ENCODE measurements around the gene FBXO42. TPM values are rescaled to one million over a fixed set of nuclear protein-coding genes. Genes with fewer than 3 reads are reported as not detected.

Gene FBXO42
- total and polyA plus RNA-seq, 2 of the 13 experiments (the other 11 are each of a cell fraction or from before 2014, with no cell fraction given), result 7.6 to 17.5 TPM

- TF ChIP-seq CSRNP1 (CRISPR knock-in tag; IDR thresholded peaks at IDR 0.05) (peak; percentile 79; the same call in 1 of the 2 replicates), ATF2 (CRISPR knock-in tag; IDR thresholded peaks at IDR 0.05) (peak; percentile 61), MXI1 (IDR thresholded peaks at IDR 0.05; ENCODE audit: borderline replicate concordance, low read depth, low read length) (peak; percentile 57; the same call in 1 of the 3 replicates), ZNF275 (CRISPR knock-in tag; IDR thresholded peaks at IDR 0.05; ENCODE audit: borderline replicate concordance) (0 out of 2 replicates have a peak, but pooled peaks have one; percentile 31), IKZF5 (CRISPR knock-in tag; IDR thresholded peaks at IDR 0.05) (peak; percentile 65; the same call in 1 of the 2 replicates), ZFAT (CRISPR knock-in tag; conservative IDR thresholded peaks at IDR 0.05) (0 out of 2 replicates have a peak, but pooled peaks have one; percentile 45), NR2F1 (CRISPR knock-in tag; IDR thresholded peaks at IDR 0.05) (no peak), PRMT3 (CRISPR knock-in tag; IDR thresholded peaks at IDR 0.05; ENCODE audit: borderline replicate concordance, low read depth) (no peak), ZNF577 (CRISPR knock-in tag; IDR thresholded peaks at IDR 0.05; ENCODE audit: borderline replicate concordance, low read depth) (peak; percentile 40; the same call in 1 of the 2 replicates), ZNF34 (CRISPR knock-in tag; IDR thresholded peaks at IDR 0.05; ENCODE audit: borderline replicate concordance) (peak; percentile 95), ZBTB7A (CRISPR knock-in tag; IDR thresholded peaks at IDR 0.05) (peak; percentile 15; the same call in 1 of the 2 replicates), TSC22D2 (CRISPR knock-in tag; IDR thresholded peaks at IDR 0.05; ENCODE audit: borderline replicate concordance) (peak; percentile 23; the same call in 1 of the 2 replicates), SCMH1 (CRISPR knock-in tag; IDR thresholded peaks at IDR 0.05; ENCODE audit: borderline replicate concordance) (no peak), ZNF749 (CRISPR knock-in tag; IDR thresholded peaks at IDR 0.05; ENCODE audit: borderline replicate concordance) (peak; percentile 72; the same call in 1 of the 2 replicates), ZEB1 (IDR thresholded peaks at IDR 0.05; ENCODE audit: insufficient replicate concordance, low read depth) (no peak), GTF3A (CRISPR knock-in tag; conservative IDR thresholded peaks at IDR 0.05) (0 out of 2 replicates have a peak, but pooled peaks have one; percentile 1), PAXIP1 (CRISPR knock-in tag; conservative IDR thresholded peaks at IDR 0.05) (peak; percentile 45; the same call in 1 of the 2 replicates)
Observed at GRCh38 chr1:16351994-16352841, at the start of gene FBXO42 (continued).
